ENCODE results near the gene REC114.

The REC114 gene

GRCh38 chr15:73602992-73603391 lies 160.0 kb downstream of the REC114 start:
- no peak for DNase-seq (ENCODE audit: low read depth, low spot score)

DNA sequence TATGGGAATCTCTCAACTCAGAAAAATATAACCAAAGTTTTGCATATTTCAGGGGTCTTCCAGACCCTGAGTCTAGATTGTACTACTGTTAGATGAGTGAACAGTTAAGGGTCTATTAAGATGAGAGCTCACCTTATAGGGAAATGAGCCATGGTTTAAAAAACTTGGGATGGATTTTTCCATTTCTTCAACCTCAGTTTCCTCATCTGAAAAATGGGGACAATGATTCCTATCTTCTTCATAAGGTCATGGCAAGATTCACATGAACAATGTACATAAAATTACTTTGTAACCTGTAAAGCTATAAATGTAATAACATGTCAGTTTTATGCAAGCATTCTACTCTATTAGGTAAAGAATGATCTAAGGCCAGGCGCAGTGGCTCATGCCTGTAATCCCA lies 161.5 kb downstream of the REC114 start:
- no peak for DNase-seq (ENCODE audit: low read depth, low spot score)

GRCh38 chr15:73605759-73606436 lies 162.9 kb downstream of the REC114 start:
- DNase-seq (ENCODE audit: low read depth, low spot score): no peak

DNA sequence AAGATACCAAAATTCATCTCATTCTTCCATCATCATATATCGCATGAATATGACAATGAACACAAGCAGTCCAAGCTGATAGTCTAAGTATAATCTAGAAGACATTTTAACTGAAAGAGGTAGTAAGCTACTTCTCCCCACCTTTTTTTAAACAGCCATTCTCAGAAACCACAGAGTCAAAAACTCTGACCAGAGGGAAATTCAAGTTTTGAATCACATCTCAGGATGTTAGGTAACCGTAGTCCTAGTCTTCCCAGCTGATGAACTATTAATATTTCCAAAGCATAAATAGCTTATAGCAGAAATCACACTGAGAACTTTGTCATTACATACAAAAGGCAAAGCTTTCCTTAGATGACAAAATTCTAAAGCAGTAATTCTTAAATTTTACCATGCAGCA lies 164.4 kb downstream of the REC114 start:
- DNase-seq (ENCODE audit: low read depth, low spot score): no peak

GRCh38 chr15:73607843-73608242 lies 164.9 kb downstream of the REC114 start:
- no peak for DNase-seq (ENCODE audit: low read depth, low spot score)

DNA sequence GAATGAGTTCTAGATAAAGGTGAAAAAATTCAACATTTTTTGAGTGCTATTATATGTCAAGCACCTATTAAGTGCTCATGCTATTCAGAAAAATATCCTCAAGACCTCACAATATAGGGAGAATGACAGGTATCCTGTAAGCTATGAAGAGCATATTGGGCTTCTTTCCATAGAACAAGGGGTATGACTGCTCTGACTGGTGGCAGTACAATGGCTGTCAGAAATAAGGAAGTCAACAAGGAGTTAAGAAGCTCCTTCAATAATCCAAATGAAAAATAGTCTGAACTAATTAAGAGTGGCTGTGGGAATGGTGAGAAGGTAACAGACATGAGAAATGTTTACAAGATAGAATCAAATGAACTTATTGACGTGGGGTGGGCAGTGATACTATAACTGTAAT lies 165.5 kb downstream of the REC114 start:
- DNase-seq (ENCODE audit: low read depth, low spot score): no peak

DNA sequence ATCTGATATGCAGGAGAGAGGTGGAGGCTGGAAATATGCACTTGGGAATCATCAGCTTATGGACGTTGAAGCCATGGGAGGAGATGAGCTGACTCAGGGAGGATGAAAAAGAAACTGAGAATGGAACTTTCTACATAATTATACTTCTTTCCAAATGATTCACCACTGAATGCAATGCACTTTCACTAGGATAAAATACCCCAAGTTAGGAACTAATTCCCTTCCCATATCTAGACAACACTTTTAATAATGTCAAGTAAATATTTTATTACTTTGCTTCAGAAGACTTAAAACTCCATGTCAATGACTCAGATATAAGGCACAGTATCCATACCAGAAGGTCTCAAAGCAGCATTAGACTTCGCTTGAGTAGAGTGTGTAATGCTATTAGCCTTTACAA lies 166.0 kb downstream of the REC114 start:
- no peak for DNase-seq (ENCODE audit: low read depth, low spot score)

Measured in smooth muscle cell of the brain vasculature (primary cell).